ENCODE data around the gene WNT7B.

The WNT7B gene

DNA sequence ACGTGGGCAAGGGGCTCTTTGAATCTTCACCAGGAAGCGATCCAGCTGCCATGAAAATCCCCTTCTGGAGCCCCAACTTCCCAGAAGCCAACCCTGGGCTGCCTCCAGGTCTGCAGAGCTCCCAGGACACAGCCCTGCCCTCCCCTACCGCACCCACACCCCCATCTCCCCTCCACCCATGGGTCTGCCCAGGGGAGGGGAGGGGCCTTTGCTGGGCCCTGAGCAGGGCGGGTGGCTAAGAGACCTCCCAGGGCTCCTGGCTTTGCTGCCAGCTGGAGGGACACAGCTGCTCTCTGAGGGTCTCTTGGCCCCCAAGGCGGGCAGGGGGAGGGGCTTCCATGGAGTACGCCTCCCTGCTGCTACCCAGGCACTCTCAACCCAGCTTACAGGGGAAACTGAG is 64.1 kb downstream of the WNT7B start:
- DNase-seq: no peak

GRCh38 chr22:45911601-45912271 is 65.2 kb downstream of the WNT7B start:
- no peak for DNase-seq

GRCh38 chr22:45910928-45911467 is 66.0 kb downstream of the WNT7B start:
- no peak for DNase-seq

DNA sequence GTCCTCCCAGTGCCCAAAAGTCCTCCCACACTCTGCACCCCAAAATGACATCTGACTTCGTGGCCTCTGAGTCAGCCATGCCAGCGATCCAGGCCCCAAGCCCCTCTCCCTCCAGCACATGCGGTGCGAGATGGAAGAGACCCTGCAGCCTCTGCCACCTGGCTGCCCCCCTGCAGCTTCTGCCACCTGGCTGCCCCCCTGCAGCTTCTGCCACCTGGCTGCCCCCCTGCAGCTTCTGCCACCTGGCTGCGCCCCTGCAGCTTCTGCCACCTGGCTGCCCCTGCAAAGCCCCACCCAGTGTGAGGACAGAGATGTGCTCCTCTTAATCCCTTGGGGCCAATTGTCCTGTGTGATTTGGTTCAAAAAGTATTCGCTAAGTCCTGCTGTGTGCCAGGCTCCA is 68.0 kb downstream of the WNT7B start:
- DNase-seq: no peak

- DNase-seq: no peak
Observed at GRCh38 chr22:45907996-45908395, 69.0 kb downstream of the WNT7B start.

GRCh38 chr22:45907378-45907777 is 69.6 kb downstream of the WNT7B start:
- DNase-seq: no peak

GRCh38 chr22:45906946-45907345 is 70.0 kb downstream of the WNT7B start:
- DNase-seq: no peak

- DNase-seq: no peak
Observed at GRCh38 chr22:45905924-45906865, 70.8 kb downstream of the WNT7B start.

DNA sequence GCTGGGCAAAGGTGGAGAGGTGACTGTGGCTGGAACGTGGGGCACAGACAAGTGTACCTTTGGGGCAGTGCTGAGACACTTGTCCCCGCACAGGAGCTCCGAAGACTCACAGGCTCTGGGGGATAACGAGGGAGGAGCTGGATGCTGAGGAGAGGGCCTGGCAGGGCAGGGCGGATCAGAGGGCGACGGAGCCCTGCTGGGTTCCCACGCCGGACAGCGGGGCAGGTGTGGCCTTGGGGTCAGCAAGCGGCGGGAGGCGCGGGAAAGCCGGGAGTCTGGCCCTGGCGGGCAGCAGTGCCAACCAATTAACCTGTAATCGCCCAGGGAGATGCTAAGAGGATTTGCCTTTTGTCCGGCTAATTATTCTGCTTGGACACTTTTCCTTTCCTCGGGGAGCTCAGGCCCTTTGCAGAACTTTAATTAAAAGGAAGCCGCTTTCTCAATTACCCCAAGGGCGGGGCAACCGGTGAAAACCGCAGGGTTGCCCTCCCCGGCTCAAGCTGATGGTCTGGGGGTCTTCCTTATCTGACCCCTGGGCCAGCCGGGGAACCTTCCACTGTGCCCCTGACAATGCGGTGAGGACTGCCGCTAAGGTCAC is 71.5 kb downstream of the WNT7B start:
- DNase-seq: no peak

GRCh38 chr22:45904236-45904635 is 72.7 kb downstream of the WNT7B start:
- no peak for DNase-seq

- peak in 1 of 51 donors; percentile 19 for DNase-seq
Observed at GRCh38 chr22:45903355-45904135, 73.4 kb downstream of the WNT7B start.

GRCh38 chr22:45897736-45898135 is 79.2 kb downstream of the WNT7B start:
- no peak for DNase-seq

DNA sequence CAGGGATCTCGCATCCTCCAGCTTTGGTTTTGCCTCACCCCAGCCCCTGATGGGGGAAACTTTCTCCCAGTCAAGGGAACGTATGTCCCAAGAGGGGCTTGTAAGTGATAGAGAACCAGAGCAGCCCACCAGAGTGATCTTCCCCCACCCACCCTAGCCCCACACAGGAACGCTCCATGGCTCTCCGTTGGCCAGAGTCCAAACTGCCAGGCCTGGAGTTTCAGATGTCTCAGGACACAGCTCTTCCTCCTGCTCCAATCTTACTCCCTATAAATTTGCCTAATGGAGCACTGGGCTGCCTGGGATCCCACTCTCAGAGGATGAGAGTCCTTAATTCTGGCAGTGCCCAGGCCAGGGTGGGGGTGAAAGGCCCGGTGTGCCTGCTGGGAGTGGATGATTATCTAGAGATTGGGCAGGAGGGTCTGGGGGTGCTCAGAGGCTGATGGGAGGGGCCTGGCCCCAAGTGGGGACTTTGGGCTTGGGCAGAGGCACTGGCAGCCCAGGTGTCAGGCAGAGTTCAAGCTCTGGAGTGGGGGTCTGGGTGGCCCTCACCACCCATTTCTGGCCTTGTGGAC is 79.9 kb downstream of the WNT7B start:
- DNase-seq: no peak

DNA sequence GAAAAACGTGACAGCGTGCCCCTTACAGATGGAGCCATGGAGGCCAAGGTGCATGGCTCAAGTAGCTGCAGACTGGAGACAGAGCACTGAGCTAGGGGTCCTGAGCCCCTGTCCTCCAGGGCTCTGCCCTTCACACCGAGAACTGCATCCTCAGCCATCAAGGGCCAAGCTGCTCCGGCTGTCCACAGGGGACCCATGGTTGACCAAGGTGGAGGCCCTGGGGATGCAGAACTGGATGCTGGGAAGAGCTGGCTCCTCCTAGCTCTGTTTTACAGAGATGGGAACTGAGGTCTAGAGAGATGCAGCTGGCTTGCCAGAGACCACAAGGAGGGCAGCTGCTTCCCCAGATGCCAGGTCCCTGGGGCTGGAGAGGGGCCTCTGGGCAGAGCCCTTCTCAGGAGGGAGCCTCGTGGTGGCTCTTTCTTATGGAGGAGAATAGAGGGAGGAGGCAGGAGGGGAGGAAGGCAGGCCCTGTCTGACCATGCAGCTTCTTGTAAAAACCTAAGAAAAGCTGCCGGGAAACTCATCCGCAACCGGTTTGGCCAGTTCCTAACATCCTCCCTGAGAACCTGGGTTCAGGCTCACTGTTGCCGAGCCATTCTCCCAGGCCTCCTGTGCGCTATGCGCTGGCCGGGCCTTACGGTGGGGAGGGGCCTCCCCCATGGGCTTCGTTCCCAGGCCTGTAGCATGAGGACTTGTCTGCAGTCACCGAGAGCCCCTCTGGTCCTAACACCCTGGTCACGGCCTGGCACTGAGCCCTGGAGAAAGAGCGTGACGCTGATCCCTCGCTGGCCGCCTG is 80.6 kb downstream of the WNT7B start:
- DNase-seq: no peak

- DNase-seq: no peak
Observed at GRCh38 chr22:45895436-45896152, 81.4 kb downstream of the WNT7B start.

DNA sequence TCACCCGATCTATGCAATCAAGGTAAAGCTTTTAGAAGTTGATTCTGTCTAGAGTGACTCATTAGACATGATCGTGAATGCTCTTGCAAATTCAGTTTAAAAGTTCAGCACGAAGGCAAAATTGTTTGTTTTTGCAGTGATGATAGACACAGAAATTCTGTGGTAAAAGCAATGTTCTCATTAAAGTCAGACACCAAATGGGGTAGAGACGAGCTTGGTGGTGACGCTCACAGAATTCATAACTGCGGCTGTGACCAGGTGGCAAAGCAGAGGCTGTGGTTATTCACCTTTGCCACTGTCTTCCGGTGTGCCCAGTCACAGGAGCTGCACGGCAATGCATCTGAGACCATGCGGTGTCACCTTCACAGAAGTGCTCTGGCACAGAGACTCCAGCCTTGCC is 83.4 kb downstream of the WNT7B start:
- DNase-seq: no peak

DNA sequence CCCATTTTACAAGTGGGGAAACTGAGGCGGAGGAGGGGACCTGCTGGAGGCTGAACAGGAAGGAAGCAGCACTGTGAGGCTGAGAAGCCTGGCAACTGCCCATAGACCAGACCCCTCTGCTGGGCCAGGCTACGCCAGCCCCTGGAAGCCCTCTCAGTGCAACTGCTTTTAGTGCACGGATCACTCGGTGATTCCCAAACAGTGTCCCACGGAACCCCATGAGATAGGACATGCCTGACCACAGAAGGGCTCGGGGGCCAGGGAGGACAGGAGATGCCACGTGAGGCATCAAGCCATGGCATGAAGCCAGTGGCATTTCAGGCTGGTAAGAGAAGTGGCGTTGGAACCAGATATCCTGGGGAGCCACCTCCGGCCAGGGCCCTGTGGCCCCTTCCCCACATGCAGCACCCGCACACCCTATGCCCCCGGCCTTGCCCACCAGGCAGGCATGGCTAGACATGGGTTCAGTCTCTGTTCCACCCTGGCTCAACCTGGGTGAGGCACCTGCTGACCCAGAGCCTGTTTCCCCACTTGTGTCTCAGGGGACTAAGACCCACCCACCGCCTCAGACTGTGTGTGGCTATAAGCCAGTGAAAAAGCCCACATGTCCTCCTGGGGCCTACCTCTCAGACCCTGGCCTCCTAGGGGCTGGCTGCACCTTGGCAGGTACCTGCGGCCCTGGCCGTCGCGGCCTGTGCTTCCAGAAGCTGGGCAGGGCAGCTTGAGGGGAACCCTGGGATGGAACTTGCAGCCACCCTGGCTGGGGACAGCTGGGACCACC is 84.1 kb downstream of the WNT7B start:
- DNase-seq: no peak

DNA sequence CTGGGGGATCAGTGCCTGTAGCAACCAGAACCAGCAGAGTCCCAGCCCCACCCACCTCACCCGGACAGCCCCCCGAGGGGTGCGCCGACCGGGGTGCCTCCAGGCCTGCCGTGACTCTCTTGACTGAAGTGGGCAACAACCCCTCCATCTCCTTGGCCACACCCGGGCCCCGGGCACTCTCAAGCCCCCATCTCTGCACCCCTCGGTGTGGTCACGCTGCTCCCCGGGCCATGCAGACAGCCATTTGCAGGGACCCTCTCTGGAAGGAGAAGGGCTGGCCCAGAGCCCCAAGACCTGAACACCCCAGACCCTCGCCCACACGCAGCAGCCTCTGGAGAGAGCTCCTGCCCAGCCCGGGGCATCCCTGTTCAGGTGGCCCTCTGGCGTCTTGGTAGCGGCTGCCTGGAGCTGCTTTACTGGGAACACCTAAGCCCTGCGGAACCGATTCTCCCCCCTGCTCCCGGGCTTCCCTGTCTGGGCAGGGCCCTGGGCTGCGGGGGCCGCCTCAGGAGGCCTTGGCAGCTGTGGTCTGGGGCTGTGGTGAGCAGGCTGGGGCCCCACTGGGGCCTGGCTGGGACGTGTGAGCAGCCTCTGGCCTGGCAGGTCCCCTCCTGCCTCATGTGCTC is 84.9 kb downstream of the WNT7B start:
- no peak for DNase-seq
